Measurements from ENCODE around the gene AFAP1.

The AFAP1 gene

GRCh38 chr4:7892212-7893019, 47.2 kb downstream of the AFAP1 start:
- no peak for DNase-seq

GRCh38 chr4:7890635-7891393, 48.8 kb downstream of the AFAP1 start:
- no peak for DNase-seq

- DNase-seq: no peak
These were observed 52.2 kb downstream of the AFAP1 start for GRCh38 chr4:7887436-7887835.

GRCh38 chr4:7886007-7886973, 53.4 kb downstream of the AFAP1 start:
- no peak for DNase-seq

GRCh38 chr4:7885216-7886006, 54.2 kb downstream of the AFAP1 start:
- DNase-seq: no peak

GRCh38 chr4:7880683-7881082, 59.0 kb downstream of the AFAP1 start:
- DNase-seq: no peak

- DNase-seq: no peak
These were observed 60.5 kb downstream of the AFAP1 start for GRCh38 chr4:7879127-7879526.

- no peak for DNase-seq
These were observed 61.3 kb downstream of the AFAP1 start for GRCh38 chr4:7878323-7878722.

- DNase-seq: no peak
These were observed 62.5 kb downstream of the AFAP1 start for GRCh38 chr4:7877176-7877575.

GRCh38 chr4:7876201-7876875, 63.3 kb downstream of the AFAP1 start:
- no peak for DNase-seq

- no peak for DNase-seq
These were observed 64.8 kb downstream of the AFAP1 start for GRCh38 chr4:7874838-7875237.

- DNase-seq: no peak
These were observed 65.8 kb downstream of the AFAP1 start for GRCh38 chr4:7873881-7874280.

- no peak for DNase-seq
These were observed 67.3 kb downstream of the AFAP1 start for GRCh38 chr4:7872264-7872771.

- no peak for DNase-seq
These were observed 68.3 kb downstream of the AFAP1 start for GRCh38 chr4:7871356-7871755.

GRCh38 chr4:7868892-7869471, 70.7 kb downstream of the AFAP1 start:
- DNase-seq: no peak

GRCh38 chr4:7868436-7868775, 71.3 kb downstream of the AFAP1 start:
- DNase-seq: no peak

GRCh38 chr4:7867701-7868435, 71.8 kb downstream of the AFAP1 start:
- DNase-seq: no peak

- DNase-seq: no peak
These were observed 72.5 kb downstream of the AFAP1 start for GRCh38 chr4:7867191-7867590.

GRCh38 chr4:7865533-7865932, 74.1 kb downstream of the AFAP1 start:
- DNase-seq: no peak

GRCh38 chr4:7864685-7865084, 75.0 kb downstream of the AFAP1 start:
- DNase-seq: no peak

Data from stimulated activated CD4-positive, alpha-beta T cell treated with anti-CD3 and anti-CD28 coated beads, Interleukin-1b, Interleukin-23, amount 100 ng/mL, for 48 hours (primary cell).